Activated T-helper 2 cell treated with anti-CD3 and anti-CD28 coated beads, Interferon-gamma antibody, Interleukin-2, Interleukin-4, amounts not matched to agents 10 μg/mL and 5 μg/mL and 100 μg/mL, durations not matched to agents 14 hours and 24 hours and 36 hours (primary cell): ENCODE measurements around the gene GRM5. TPM values are rescaled to one million over a fixed set of nuclear protein-coding genes. Genes with fewer than 3 reads are reported as not detected.
A peak's percentile ranks its signal among the peaks of the same experiment; 100 is the strongest.
"Not testable (repeated sequence)": the region's sequence is repeated elsewhere in the genome, so short reads cannot be mapped to it uniquely, and the experiment has no call there.

Source experiments
- DNase-seq: peaks from one replicate; pipeline ENCODE4 v3.0.0; 2021; ENCODE audit warnings: low spot score
- H3K27ac Mint-ChIP-seq: one replicate; pipeline ENCODE4 v1.8.0; 2021; ENCODE audit warnings: mixed read lengths
- H3K27me3 Mint-ChIP-seq: one replicate; pipeline ENCODE4 v1.8.0; 2021; ENCODE audit warnings: low read depth, mixed read lengths
- H3K36me3 Mint-ChIP-seq: one replicate; pipeline ENCODE4 v1.8.0; 2021; ENCODE audit warnings: low read depth, mixed read lengths
- H3K4me1 Mint-ChIP-seq: one replicate; pipeline ENCODE4 v1.8.0; 2021; ENCODE audit warnings: low read depth, mixed read lengths
- H3K4me3 Mint-ChIP-seq: one replicate; pipeline ENCODE4 v1.8.0; 2021; ENCODE audit warnings: low read depth, mild to moderate bottlenecking, moderate library complexity, mixed read lengths
- H3K9me3 Mint-ChIP-seq: one replicate; pipeline ENCODE4 v1.8.0; 2021; ENCODE audit warnings: mixed read lengths
- intact Hi-C: fragments of 100-400 bp; cut with micrococcal nuclease; formaldehyde crosslinking; loops from one replicate; pipeline ENCODE4 v1.15.1; 2023
- total RNA-seq: library from RNA; stranded (reverse); gene quantifications from 2 replicates; pipeline ENCODE4 v1.2.3, GENCODE V29; 2022

Gene GRM5
- total RNA-seq, 1 donor from 2014 or later, result not detected

DNA sequence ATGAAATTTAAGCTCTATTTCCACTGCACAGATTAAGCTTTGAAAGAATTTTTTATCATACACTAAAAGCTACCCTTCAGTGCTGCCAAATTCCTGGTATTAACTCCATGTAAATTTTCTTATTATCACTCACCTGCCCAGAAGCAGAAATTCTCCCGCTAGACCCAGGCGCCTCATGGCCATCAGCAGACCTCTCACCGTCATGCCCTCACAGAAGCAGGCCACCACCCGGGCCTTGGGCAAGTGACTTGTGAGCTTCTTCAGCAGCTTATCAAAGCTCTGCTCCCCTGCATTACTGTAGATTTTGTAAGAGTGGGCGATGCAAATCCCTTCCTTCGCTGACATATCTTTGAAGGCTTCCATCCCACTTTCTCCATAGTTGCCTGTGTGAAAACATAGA is 216.0 kb downstream of the GRM5 start:
- H3K27ac Mint-ChIP-seq, H3K36me3 Mint-ChIP-seq, H3K27me3 Mint-ChIP-seq, H3K4me1 Mint-ChIP-seq, DNase-seq, intact Hi-C loops, H3K9me3 Mint-ChIP-seq, H3K4me3 Mint-ChIP-seq: not testable (repeated sequence)

DNA sequence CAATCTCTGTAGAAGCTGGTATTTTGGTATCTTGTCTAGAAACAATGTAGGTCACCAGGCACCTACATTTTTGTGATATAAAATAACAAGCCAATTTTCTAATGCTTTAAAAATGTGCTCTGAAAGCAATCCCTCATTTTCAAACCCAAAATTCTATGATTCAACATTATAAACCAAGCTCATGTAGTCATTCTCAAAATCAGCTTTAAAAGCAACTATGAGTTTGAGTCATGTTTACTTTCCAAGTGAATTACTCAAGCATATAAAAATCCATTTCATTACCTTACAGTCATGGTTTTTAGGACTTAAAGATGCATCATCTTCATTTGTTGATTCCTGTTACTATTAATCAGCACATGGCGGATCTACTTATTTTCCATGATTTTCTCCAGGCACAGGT is 216.4 kb downstream of the GRM5 start:
- Mint-ChIP-seq H3K4me3 (no peak overlapping the region), H3K27me3 (no peaks in the 10 kb centered on the region), H3K27ac (no peak overlapping the region), H3K4me1 (peaks cover 13% of the 10 kb centered on the region), H3K9me3 (no peaks in the 10 kb centered on the region), H3K36me3 (no peaks in the 10 kb centered on the region)
- DNase-seq, result no peak
- intact Hi-C loops, result no loop called here

DNA sequence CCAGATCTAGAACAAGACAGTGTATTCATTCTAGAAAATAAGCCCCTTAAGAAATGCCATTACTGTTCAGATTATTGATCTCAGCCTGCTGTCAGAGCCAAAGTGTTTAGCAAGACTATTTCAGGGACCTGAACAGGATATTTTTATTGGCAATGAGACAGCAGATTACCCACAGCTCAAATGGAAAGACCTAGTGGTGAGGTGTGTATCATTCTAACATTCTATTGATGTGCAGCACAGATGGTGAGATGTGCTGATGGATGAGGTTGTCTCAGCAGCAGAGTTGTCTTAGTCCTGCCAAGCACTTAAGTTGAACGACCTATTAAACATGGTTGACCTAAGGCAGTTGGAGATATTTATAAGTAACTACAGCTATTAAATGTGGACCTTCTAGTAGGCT is 219.5 kb downstream of the GRM5 start:
- H3K27me3 Mint-ChIP-seq, H3K36me3 Mint-ChIP-seq, intact Hi-C loops, H3K4me3 Mint-ChIP-seq, DNase-seq, H3K9me3 Mint-ChIP-seq, H3K27ac Mint-ChIP-seq: not testable (repeated sequence)
- peaks cover 37% of the 10 kb centered on the region for H3K4me1 Mint-ChIP-seq

DNA sequence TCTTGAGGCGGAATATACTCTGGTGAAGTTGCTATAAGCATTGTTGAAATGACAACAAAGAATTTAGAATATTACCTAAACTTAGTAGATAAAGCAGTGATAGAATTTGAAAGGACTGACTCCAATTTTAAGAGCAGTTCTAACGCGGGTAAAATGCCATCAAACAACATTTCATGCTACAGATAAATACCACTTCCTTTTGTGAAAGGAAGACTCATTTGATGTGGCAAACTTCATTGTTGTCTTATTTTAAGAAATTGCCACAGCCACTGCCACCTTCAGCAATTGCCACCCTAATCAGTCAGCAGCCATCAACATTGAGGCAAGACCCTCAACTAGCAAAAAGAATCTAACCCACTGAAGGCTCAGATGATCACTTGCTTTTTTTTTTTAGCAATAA is 220.8 kb downstream of the GRM5 start:
- H3K27me3 Mint-ChIP-seq, DNase-seq, intact Hi-C loops, H3K4me3 Mint-ChIP-seq, H3K36me3 Mint-ChIP-seq, H3K9me3 Mint-ChIP-seq: not testable (repeated sequence)
- H3K27ac Mint-ChIP-seq, result peak overlapping the region; percentile 69
- peaks cover 44% of the 10 kb centered on the region for H3K4me1 Mint-ChIP-seq

DNA sequence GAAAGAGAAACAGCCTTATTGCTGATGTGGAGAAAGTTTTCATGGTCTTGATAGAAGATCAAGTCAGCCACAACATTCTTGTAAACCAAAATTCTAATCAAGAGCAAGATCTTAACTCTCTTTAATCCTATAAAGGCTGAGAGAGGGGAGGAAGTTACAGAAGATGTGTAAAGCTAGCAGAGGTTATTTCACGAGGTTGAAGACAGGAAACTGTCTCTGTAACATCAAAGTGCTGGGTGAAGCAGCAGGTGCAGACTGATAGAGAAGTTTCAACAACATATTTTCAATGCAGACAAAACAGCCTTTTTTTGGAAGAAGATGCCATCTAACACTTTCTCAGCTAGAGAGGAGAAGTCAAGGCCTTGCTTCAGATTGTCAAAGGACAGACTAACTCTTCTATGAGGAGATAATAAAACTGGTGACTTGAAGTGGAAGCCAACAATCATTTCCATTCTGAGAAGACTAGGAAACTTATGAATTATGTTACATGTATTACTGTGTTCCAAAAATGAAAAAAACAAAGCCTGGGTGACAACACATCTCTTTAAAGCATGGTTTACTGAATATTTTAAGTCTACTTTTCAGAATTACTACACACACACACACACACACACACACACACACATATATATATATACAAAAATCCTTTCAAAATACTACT is 221.9 kb downstream of the GRM5 start:
- H3K36me3 Mint-ChIP-seq, H3K4me3 Mint-ChIP-seq, H3K9me3 Mint-ChIP-seq, intact Hi-C loops, H3K27me3 Mint-ChIP-seq: not testable (repeated sequence)
- DNase-seq, result peak; percentile 20
- H3K27ac Mint-ChIP-seq, result peak overlapping the region; percentile 69
- peaks cover 44% of the 10 kb centered on the region for H3K4me1 Mint-ChIP-seq

DNA sequence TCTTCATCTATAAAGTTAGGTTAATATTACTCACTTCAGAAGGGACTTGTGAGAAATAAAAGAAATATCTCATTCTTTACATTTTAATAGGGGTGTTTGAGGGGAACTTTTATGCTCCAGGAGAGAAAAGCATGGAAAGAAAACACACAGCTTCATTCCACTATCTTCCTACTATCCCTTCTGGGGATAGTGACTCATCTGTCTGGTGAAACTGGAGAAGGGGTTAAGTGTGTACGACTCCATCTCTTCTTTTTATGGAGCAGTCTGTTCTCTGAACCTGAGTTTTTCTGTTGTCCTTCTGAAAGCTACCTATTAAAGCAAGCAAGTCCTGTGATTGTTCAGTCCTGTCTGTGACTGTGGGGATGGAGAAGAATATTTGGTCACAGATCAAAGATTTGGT is 227.6 kb downstream of the GRM5 start:
- H3K27me3 Mint-ChIP-seq, DNase-seq, H3K4me3 Mint-ChIP-seq, H3K36me3 Mint-ChIP-seq, intact Hi-C loops, H3K9me3 Mint-ChIP-seq, H3K27ac Mint-ChIP-seq: not testable (repeated sequence)
- peaks cover 20% of the 10 kb centered on the region for H3K4me1 Mint-ChIP-seq

DNA sequence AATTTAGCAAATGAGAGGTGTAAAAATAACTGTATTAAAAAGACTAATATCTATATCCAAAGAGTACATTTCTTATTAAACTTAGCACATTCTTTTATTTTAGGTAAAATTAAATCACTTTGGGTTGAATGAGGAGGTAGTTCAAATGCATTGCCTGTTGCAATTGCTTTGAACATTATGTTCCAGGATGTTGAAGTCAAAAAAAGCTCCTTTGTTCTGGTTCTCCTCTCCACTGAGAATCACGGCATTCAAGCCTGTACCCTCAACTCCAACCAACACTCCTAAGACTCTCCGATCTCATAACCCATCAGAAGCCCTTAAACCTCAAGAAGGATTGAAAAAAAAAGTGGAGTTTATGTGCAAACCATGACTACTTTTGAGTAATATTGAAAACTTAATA is 230.1 kb downstream of the GRM5 start:
- H3K36me3 Mint-ChIP-seq, H3K27me3 Mint-ChIP-seq, H3K4me1 Mint-ChIP-seq, DNase-seq, intact Hi-C loops, H3K27ac Mint-ChIP-seq, H3K9me3 Mint-ChIP-seq, H3K4me3 Mint-ChIP-seq: not testable (repeated sequence)

DNA sequence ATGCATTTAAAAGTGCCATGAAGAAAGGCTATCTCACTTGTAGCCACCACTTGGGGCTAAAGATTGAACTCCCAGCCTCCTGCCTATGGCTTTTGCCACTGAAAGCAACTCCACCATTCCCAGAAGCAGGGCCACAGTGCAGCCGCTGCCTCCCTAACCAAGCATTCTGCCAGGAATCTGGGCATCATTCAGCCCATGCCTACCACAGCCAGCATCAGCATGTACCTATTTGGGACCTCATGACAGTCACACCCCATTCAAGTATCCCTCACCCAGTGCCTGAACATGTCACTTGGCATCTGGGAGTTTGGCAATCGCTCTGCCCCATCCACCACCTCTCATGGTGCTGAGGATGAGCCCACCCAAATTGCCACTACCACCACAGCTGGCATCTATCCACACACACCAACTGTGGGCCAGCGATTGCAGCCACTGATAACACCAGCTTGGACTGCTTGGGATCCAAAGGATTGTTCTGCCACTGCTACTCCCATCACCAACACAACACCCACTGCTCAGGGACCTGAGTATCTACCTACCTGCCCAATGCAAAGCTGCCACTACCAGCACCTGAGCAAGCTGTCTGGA is 234.4 kb downstream of the GRM5 start:
- Mint-ChIP-seq H3K4me3 (no peak overlapping the region), H3K9me3 (no peaks in the 10 kb centered on the region)

DNA sequence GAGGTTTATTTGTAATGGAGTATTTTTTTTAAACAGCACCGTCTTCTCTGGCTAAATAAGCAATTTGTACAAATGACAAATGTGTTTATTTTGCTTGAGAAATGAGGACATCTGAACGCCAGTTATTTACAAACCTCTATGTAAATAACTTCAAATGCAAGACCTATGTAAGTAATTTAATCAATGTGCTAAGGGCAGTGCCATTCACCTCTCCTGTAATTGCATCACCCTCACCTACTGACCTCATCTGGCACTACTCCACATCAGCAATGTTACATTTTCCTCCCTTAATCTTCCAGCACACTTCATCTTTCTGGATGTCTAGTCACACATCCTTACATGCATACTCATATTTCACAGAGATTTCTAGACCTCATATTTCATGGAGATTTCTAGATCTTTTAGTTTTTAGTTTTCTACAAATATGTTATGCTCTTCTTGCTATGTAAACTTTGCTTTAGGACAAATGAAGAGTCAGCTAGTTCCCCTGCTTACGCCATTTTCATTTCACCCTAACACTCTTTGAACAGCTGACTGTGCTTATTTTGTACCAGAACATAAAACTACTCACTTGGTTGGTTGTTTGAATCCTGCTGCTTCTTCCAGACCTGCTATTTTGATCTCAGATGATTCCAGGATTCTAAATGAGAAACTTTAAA is 238.6 kb downstream of the GRM5 start:
- intact Hi-C loops, result no loop called here
- Mint-ChIP-seq H3K4me1 (no peaks in the 10 kb centered on the region), H3K27me3 (peaks cover 5% of the 10 kb centered on the region), H3K4me3 (no peak overlapping the region), H3K9me3 (no peaks in the 10 kb centered on the region), H3K36me3 (no peaks in the 10 kb centered on the region), H3K27ac (no peak overlapping the region)
- DNase-seq, result no peak

More for the DNA sequence above, 234.4 kb downstream of the GRM5 start:
- DNase-seq, result no peak
- Mint-ChIP-seq H3K27me3 (peaks cover 8% of the 10 kb centered on the region), H3K36me3 (no peaks in the 10 kb centered on the region), H3K27ac (no peak overlapping the region), H3K4me1 (peaks cover 1% of the 10 kb centered on the region)
- intact Hi-C loops, result no loop called here

DNA sequence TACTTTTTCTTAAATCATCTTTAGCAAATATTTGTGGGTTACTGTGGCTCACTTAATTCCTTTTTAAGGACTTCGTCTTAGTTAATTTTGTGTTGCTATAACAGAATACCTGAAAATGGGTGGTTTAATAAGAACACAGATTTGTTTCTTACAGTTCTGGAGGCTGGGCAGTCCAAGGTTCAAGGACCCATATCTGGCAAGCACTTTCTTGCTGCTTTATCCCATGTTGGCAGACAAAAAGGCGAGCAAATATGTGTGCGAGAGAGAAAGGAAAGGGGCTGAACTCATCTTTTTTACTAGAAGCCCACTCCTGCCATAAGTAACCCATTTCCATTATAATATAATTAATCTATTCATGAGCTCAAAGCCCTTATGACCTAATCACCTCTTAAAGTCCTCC is 246.2 kb downstream of the GRM5 start:
- Mint-ChIP-seq H3K4me3 (no peak overlapping the region), H3K4me1 (no peaks in the 10 kb centered on the region), H3K36me3 (no peaks in the 10 kb centered on the region), H3K27ac (no peak overlapping the region), H3K27me3 (peaks cover 2% of the 10 kb centered on the region), H3K9me3 (no peaks in the 10 kb centered on the region)
- DNase-seq, result no peak
- intact Hi-C loops, result no loop called here

DNA sequence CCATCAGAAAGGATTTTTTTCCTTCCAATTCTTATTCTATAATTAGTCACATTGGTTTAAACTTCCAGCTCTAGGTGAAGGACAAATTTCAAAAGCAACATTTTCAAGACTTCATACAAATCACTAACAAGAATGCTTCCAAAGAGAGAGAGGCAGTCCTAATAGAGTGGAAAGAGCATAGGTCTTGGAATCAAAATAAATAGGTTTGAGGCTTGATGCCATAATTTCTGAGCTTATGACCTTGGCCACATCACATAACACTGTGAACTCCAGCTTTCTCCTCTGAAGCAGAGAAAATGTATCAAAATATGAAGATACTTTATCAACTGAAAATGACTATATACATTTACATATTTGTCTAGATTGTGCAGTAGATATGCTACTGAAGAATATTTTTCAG is 246.8 kb downstream of the GRM5 start:
- peaks cover under 1% of the 10 kb centered on the region for H3K4me1 Mint-ChIP-seq
- peaks cover 2% of the 10 kb centered on the region for H3K27me3 Mint-ChIP-seq
- H3K9me3 Mint-ChIP-seq, result no peaks in the 10 kb centered on the region
- intact Hi-C loops, result no loop called here
- no peak overlapping the region for H3K27ac Mint-ChIP-seq
- DNase-seq, result no peak
- no peak overlapping the region for H3K4me3 Mint-ChIP-seq
- H3K36me3 Mint-ChIP-seq, result no peaks in the 10 kb centered on the region

DNA sequence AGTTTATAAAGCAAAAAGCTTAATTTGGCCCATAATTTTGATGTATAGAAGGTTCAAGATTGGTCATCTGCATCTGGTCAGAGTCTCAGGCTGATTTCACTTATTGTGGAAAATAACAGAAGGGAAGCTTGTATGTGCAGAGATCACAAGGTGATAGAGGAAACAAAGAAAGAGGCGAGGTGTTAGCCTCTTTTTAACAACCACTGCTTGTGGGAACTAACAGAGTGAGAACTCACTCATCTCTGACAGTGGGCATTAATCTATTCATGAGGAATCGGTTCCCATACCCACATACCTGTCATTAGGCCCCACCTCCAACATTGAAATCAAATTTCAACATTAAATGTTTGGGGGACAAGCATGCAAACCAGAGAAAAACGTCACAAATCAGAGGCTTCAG is 250.3 kb downstream of the GRM5 start:
- no peak for DNase-seq
- H3K4me1 Mint-ChIP-seq, result peaks cover 3% of the 10 kb centered on the region
- H3K9me3 Mint-ChIP-seq, result no peaks in the 10 kb centered on the region
- peaks cover 5% of the 10 kb centered on the region for H3K27me3 Mint-ChIP-seq
- intact Hi-C loops, result no loop called here
- no peak overlapping the region for H3K4me3 Mint-ChIP-seq
- H3K27ac Mint-ChIP-seq, result no peak overlapping the region
- H3K36me3 Mint-ChIP-seq, result no peaks in the 10 kb centered on the region

DNA sequence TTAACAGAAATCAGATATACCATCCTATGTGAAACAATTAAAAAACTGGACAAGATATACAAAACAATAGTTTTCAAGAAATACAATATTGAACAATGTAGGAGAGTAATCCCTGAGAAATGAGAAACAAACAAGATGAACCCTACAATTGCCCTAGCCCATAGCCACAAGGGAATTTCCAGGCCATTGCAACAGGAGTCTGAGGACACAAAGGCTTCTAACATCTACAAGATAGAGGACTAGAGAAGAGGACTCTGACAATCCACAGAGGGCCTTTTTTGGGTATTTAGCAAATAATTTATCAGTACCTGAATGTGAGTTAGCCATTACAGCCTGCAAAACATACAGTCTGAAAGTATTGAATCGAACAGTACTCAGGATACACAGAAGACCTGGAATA is 251.7 kb downstream of the GRM5 start:
- H3K27me3 Mint-ChIP-seq, result peaks cover 8% of the 10 kb centered on the region
- H3K4me3 Mint-ChIP-seq, result no peak overlapping the region
- intact Hi-C loops, result no loop called here
- H3K4me1 Mint-ChIP-seq, result peaks cover 3% of the 10 kb centered on the region
- no peak overlapping the region for H3K27ac Mint-ChIP-seq
- H3K36me3 Mint-ChIP-seq, result no peaks in the 10 kb centered on the region
- H3K9me3 Mint-ChIP-seq, result no peaks in the 10 kb centered on the region
- no peak for DNase-seq
